Breast epithelium (tissue), 3 donors: ENCODE data around the gene SYT5.

ENCODE experiments used
- CTCF ChIP-seq, 3 donors: fragments of 450-650 bp; IDR thresholded peaks; one replicate each; pipeline ENCODE4 v1.5.1; 2016 to 2017; ENCODE audit warnings: antibody characterized with exemption in 3 of 3, mild to moderate bottlenecking in 3 of 3, moderate library complexity in 3 of 3
- POLR2A ChIP-seq: fragments of 450-650 bp; IDR thresholded peaks from one replicate; pipeline ENCODE4 v1.6.1; 2016; ENCODE audit warnings: antibody characterized with exemption, mild to moderate bottlenecking, moderate library complexity

- TF ChIP-seq CTCF (IDR thresholded peaks at IDR 0.05): no peak
- no peak for TF ChIP-seq POLR2A
Observed at GRCh38 chr19:55174425-55175116, 5.5 kb downstream of the SYT5 start.
